Stimulated activated CD4-positive, alpha-beta T cell treated with anti-CD3 and anti-CD28 coated beads, Interleukin-2, amount 100 ng/mL, for 48 hours (primary cell): ENCODE measurements around the gene MRPS31.

Experiments used
- DNase-seq, 2 donors: peaks; one replicate each; pipeline ENCODE4 v3.0.0-alpha.2; 2020

Gene MRPS31

DNA sequence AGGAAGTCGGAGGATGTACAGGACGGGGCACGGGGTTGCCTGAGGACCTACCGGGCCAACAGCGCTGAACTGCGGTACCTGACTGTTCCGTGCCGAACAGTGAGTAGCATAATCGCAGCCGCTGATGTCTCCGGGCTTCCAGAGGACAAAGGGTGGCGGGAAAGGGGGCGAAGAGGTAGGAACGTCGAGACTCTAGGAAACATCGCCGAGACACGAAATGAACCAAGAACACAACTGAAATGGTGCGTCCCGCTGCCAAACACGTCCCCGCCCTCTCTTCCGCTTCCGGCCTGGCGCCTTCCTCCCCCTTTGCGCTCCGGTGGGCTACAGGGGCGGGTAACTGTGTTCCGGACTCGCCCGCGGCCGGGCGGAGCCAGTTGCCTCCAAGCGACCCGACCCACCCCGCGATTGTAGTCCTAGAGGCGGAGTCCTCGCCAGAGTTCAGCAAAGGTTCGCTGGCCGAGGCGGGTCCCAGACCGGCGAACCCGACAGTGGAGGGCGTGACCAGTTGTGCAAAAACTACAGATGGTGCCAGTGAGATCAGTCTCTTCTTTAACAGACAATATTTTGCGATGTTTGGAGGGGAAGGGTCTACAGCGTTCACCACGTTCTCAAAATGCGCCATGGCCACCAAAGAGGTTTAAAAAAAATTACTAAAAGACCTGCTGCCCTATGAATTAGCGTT, at the start of gene MRPS31:
TSS of gene MRPS31 (minus strand) at position 257 of the 685 bp plus-strand sequence. CDS start at position 203, 54 bp downstream.
- DNase-seq: peak; percentile 94 to 95

DNA sequence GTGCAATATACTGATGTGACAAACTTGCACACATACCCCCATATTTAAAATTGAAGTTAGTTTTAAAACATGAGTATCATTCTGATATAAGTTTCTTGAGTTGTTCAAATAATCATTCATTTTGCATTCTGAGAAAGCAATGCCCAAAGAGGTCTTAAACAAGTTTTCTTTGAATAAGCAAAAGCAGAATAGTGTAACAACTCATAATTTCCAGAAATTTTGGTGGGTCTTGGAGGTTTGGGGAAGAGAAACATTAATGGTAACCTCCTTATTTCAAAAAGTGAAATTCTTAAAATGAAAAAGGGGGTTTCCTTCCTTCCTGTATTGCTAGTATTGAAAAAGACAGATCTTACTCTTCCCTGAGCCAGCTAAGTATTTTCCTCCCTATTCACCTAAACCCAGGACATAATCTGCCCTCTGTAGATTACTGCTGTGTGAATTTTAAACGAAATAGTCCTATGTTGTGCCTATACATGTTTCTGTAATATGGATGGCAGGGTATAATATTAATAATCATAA, 48.9 kb upstream of the MRPS31 start:
- no peak for DNase-seq

DNA sequence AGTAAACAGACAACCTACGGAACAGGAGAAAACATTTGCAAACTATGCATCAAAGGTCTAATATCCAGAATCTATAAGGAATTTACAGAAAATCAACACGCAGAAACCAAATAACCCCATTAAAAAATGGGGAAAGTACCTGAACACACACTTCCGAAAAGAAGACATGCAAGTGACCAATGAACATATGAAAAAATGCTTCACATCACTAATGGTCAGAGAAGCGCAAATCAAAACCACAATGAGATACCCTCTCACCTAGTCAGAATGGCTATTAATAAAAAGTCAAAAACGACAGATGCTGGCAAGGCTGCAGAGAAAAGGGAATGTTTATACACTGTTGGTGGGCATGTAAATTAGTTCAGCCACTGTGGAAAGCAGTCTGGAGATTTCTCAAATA, 47.9 kb upstream of the MRPS31 start:
- no peak for DNase-seq

DNA sequence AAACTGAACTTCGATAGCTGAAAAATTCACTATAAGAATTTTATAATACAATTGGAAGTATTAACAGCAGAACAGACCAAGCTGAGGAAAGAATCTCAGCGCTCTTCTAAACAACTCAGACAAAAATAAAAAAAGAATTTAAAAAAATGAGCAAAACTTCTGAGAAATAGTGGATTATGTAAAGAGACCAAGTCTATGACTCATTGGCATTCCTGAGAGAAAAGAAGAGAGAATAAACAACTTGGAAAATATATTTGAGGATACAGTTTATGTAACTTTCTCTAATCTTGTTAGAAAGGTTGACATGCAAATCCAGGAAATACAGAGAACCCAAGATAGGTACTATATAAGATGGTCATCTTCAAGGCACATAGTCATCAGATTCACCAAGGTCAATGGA, 43.8 kb upstream of the MRPS31 start:
- DNase-seq: no peak

DNA sequence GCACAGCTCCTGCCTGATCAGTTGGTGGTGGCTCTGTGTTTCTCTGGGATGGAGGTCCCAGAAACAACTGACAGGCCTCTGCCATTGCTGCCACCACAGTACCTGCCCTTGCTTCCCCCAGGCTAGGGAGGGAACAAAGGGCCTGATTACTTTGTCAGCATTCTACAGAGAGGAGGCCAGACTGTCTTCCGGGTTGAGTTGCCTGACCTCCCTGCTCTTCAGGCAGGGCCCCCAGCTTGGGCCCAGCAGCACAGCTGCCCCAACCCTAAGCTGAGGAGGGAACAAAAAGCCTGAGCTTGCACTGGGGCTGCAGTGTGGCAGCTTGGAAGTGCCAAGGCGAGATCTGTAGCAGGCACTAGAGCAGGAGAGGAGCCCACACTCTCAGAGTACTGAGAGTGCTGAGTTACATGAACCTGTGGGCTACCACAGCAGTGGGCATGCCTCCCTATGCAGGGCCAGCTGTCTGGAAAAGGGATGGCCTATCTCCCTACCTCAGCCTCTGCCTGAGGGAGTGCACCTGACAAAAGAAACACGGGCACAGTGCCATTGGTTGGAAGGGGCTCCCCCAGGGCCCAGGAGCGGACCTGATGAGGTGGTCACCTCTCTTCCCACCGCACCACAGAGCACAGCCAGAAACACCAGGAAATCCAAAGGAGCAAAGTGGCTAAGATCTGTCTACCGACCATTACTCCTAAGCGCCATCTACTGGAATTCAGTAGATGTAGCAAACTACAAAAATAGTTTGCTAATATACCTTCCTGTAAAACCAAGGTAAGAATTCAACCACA, 42.9 kb upstream of the MRPS31 start:
- no peak for DNase-seq

DNA sequence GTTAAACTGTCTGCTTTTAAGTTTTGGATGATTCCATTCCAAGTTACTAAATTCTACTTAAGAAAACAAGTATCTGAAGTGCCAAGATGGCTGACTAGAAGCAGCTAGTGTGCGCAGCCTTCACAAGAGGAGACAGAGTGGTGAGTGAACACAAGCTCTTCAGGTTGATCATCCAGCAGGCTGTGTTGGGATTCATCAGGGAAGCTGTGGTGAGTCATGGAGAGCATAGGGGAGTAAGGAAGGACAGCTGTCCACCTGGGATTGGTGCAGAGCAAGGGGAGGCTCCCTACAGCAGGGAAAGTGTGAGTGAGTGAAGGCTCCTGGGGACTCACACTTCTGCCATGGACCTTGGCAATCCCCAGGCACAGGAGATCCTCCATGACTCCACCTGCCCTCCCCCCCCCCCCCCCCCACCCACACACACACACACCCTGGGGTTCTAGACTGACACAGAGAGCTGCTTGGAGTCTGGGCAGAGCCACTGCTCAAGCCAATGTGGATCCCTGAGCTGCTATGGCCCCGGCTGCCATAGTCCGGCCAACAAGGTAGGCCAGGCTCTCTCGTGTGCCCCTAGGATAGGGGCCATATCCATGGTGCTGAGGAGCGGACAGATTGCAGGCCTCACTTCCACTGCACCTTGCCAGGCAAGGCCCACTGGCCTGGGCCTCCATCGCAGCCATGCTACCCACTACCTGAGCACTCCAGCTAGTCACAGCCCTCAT, 41.9 kb upstream of the MRPS31 start:
- no peak for DNase-seq

DNA sequence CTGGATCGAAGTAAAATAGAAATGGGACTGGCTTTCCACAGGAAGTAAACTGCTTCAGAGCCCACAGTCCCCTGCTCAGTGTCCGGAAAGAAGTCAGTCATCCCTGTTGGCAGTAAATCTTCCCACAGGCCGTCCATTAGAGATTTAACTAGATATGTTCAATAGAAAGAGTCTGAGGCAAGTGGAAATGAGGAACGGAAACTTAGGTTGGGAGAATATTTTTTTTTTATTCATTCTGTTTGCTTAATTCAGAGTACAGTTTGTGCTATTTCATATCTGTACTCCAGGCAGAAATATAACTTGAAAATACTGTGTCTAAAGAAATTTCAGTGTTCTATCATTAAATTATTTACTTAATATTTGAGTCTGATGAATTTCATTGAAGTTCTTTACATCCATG, 41.1 kb upstream of the MRPS31 start:
- DNase-seq: no peak

DNA sequence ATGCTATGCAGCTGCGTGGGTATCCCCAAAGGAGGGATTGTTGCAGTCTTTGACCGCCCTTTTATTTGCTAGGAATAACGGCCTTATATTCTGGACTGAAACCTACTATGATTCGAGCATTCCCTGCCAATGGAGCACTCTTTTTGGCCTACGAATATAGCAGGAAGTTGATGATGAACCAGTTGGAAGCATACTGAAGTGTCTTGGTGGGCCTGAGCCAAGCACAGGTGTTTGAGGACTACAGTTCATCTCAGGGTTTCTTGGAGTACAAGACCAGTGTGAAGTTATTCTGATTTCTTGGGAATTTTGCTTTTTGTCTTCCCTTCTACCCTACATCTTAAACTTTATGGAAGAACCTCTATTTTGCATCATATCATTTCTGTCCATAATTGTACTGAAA, 38.5 kb upstream of the MRPS31 start:
- no peak for DNase-seq

DNA sequence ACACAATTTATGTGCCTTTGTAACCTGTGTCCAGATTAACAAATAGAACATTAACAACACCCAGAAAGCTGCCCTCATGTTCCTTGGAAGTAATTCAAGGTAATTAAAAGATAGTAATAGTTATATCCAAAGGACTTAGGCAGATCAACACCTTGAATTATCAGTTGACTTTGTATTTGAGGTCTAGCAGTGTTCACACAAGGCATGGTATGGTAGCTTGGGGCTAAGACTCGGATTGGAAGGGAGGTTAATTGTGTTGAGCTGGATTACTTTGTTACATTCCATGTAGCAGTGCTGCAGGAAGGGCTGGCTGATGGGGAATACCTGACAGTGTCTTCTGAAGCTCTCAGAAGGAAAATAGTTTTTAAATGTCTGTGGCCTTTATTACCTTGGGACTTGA, 35.3 kb upstream of the MRPS31 start:
- no peak for DNase-seq

DNA sequence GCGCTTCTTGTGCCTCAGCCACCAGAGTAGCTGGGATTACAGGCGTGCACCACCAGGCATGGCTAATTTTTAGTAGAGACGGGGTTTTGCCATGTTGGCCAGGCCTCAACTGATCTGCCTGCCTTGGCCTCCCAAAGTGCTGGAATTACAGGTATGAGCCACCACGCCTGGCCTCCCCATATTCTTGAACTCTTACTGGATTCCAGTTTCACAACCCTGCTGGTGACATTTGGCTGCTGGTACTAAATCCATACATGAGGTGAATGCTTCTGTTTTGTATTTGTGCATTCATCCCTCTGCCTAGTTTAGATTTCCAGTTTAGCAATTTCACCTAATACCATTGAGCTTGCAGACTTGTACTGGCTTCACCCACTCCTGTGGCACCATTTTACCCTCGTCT, 32.3 kb upstream of the MRPS31 start:
- no peak for DNase-seq

DNA sequence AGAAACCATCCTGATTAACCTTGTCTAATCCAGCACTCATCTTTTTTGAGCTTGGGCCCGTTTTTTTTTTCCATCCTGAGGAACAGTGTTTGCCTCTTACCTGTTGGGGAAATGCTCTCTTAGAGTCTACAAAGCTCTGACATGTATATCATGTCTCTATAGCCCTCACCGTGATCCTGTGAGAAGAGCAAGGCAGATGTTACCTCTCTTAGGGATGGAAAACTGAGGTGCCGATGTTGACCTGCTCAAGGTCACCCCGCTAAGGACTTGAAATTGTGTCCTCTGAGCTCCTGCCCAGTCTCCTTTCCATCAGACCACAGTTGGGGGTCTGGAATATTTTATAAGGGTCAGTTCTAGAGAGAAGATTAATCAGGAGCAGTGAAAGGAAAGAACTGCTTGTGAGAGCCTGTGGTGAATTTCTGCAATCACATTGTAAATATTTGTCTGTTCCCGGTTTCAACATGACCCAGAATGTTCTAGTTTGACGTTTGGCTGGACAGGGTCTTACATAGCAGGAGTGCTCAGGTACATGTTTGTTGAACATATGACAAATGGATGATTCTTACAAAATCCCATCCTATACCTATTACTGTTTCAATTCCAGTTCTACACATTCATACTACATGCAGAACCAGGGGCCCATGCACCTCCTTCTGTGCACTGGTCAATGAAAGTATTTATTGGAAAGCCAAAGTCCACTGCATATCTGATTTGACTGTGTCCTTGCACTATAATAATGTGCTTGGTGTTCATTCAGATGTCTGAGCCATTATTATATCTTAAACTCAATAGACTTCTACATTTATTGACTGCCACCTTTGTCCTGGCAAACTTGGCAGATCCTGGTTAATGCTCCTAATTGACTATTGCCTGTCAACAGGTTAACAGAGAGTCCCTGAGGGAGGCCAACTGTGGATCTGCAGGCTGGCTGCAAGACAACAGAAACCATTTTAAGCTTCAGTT, 30.5 kb upstream of the MRPS31 start:
- DNase-seq: no peak

DNA sequence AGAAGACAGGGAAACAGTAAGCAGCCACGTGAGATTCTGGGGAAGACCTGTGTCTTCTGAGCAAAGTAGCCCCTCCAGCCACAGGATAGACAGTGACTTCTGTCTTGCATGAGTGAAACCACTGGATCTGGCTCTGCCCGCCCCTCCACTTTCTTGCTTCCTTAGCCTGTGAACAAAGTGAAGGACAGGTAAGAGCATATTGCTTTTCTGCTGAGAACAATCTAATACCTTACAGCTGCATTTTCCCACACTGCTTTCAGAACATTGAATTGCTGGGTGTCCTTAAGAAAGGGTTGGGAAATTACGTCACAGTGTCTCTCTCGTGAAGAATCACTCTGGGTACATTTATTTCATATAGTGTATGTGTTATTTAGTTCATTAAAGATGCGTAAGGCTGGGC, 29.6 kb upstream of the MRPS31 start:
- no peak for DNase-seq

DNA sequence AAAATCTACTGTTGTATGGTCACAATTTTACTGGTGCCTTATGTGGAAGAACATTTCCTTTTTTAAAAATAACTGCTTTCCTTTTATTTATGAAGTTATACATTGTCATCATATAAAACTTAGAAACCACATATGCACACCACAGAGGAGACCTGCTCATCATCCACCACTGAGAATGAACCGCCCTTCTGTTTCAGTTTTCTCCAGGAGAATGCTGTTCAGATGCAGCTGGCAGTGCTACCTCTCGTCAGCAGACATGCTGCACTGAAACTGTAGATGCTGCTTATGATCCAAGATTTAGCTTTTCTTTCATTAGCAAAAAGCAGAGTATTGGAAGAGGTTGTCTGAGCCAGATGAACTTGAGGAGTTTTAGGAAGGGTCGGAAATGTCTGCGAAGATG, 28.5 kb upstream of the MRPS31 start:
- DNase-seq: no peak

DNA sequence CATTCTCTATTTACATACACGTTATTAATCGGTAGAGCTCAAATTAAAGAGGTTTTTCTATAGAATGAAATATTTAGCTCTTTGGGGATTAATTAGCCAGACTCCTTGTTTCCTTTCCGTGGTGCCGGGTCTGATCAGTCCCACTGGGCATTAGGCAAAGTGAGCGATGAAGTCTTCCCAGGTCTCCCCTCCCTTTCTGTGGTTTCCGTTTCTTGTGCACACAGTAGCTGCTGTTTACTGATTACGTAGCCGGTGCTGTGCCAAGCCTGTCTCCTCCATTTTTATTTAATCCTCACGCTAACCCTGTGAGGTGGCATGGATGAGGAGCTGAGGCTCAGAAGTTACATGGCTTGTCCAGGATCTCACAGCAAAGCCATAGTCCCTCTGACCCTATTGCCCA, 27.4 kb upstream of the MRPS31 start:
- no peak for DNase-seq

DNA sequence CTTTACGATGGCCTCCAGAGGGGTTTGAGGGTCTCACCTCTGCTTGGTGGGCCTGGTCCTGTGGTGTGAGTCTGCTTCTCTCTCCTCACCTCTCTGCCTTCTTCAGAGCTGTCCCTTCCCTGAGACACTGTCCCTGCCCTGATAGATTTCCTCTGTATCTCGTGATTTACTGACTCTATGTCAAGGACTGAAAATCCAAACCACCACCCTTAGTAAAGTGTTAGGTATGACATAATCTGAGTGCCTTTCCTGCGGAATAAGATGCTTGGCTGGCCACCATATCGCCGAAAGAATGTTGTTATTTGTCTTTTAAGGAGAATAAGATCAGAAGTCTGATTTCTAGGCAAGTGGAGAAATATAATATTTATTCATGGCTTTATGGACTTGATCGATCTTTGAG, 25.7 kb upstream of the MRPS31 start:
- DNase-seq: no peak

DNA sequence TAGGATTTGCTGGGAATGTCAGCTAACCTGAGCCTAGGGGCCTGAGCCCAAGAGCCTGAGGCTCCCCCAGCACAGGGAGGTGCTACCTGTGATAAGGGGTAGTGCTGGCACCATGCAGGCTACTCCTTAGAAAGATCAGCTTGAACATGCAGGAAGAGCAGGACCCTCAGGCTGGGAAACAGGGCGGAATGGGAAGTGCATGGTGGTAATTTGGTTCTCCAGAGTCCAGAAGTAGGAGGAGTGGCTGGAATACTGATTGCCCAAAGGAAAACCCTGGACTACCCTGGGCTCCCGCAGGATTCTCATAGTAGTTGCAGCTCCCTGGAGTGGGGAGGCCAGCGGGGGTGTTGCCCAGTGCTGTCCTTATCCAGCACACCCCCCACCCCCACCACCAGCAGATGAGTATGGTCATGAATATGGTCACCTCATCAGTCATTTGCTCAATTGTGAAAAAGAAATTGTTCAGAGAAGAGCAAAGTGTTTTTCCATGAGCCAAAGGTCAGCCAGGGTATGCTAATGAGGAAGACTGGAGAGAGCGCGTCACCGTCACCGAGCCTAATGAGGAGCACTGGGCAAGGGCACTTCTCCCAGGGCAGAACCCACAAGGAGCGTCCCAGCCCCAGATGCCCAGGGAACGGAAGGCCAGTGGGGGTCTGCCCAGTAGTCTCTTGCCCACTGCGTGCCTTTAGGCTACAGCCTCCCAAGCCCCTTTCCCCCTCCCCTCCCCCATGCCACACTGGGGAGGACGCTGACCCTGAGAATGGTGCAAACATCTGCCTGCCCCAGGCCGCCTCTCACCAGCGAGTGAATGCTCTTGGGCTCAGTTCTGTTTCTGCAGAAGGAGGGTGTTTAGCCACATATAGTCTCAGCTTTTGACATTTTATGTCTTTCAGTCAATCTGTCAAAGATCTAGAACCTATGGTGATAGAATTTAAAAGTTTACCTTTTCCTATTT, 23.7 kb upstream of the MRPS31 start:
- DNase-seq: no peak

DNA sequence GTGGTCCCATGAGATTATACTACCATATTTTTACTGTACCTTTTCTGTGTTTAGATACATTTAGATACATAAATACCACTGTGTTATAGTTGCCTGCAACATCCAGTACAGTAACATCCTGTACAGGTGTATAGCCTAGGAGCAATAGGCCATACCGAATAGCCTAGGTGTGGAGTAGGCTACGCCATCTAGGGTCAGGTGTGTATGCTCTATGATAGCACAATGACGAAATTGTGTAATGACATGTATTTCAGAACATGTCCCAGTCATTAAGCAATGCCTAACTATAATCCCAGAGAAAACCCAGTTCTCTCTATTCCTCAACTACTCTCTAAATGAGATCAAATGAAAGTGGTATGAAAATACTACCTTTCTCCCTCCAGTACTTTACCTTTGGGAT, 22.3 kb upstream of the MRPS31 start:
- no peak for DNase-seq

DNA sequence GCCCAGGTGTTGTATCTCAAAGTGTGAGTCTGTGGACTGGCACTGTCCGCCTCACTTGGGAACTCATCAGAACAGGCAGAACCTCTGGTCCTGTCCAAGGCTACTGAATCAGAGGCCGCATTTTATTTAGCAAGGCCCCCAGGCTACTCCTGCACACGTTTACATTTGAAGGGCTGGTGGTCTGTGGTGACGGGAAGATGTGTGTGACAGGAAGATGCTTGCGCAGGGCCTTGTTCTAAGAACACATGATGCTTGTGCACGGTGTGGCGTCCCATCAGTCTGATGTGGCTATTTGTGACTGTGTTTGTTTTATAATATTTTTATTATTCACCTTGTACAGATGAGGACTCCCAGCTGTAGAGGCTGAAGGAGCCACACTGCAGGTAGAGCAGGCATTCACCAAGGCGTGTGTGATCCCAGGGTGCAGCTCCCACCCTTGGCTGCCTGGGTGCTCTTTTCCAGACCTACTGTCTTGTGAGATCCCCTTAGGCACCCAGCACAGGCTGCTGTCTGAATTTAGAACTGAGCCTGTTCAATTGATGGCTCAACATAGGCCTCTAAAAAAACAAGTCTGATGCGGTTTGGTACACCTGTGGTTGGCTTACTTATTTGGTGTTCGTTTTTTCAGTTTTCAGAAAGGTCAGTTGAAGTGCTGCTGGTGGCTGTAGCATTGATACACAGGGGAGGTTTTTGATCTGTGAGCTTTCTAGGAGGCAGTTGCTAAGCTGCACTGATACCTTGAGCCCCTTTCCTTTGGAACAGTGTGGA, 21.5 kb upstream of the MRPS31 start:
- no peak for DNase-seq

DNA sequence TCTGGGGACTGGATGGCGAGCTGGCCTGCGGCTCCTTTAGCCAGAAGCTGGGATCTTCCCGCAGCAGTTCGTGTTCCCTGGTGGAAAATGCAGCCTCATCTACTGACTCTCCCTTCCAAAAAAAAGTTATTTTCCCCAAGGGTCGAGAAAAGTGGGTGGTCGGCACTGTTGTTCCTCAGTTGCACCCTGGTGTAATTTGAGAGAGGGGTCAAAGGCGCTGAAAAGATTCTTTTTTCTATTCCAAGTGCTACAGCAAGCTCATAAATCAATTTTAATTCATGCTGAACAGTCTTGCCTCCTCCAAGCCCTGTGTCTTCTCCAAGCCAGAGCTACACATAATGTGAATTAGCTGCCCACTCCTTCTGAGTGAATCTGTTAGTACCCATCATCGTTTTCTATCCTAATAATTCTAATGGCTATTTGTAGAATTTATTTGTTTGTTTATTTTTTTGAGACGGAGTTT, 19.2 kb upstream of the MRPS31 start:
- DNase-seq: no peak
